ENCODE data around the gene SH3RF1.

Gene SH3RF1

GRCh38 chr4:169212981-169213380 is 57.8 kb downstream of the SH3RF1 start:
- TF ChIP-seq CTCF (conservative IDR thresholded peaks at IDR 0.05; ENCODE audit: low read depth, low read length) = no peak
- no peak overlapping the region for H3K27ac ChIP-seq

GRCh38 chr4:169210504-169211118 is 60.1 kb downstream of the SH3RF1 start:
- Histone ChIP-seq H3K27me3 (ENCODE audit: insufficient read depth, low read depth) (no peaks in the 10 kb centered on the region), H3K79me2 (ENCODE audit: insufficient read depth, low read depth) (no peaks in the 10 kb centered on the region), H4K20me1 (ENCODE audit: insufficient read depth) (no peaks in the 10 kb centered on the region), H3K9ac (no peak overlapping the region), H3K27ac (no peak overlapping the region), H2AFZ (ENCODE audit: low read depth) (no peak overlapping the region), H3K4me1 (ENCODE audit: low read depth, poor library complexity, severe bottlenecking) (peaks cover 4% of the 10 kb centered on the region), H3K36me3 (ENCODE audit: insufficient read depth) (no peaks in the 10 kb centered on the region), H3K4me3 (IDR thresholded peaks at IDR 0.05; ENCODE audit: insufficient read depth, low read depth, low read length) (no peak overlapping the region), H3K4me2 (no peak overlapping the region)
- no peak for TF ChIP-seq CTCF (conservative IDR thresholded peaks at IDR 0.05; ENCODE audit: low read depth, low read length)

More at GRCh38 chr4:169212981-169213380, 57.8 kb downstream of the SH3RF1 start:
- Histone ChIP-seq H2AFZ (ENCODE audit: low read depth) (no peak overlapping the region), H3K27me3 (ENCODE audit: insufficient read depth, low read depth) (no peaks in the 10 kb centered on the region), H3K4me1 (ENCODE audit: low read depth, poor library complexity, severe bottlenecking) (peaks cover 4% of the 10 kb centered on the region), H3K79me2 (ENCODE audit: insufficient read depth, low read depth) (no peaks in the 10 kb centered on the region), H3K36me3 (ENCODE audit: insufficient read depth) (no peaks in the 10 kb centered on the region), H4K20me1 (ENCODE audit: insufficient read depth) (no peaks in the 10 kb centered on the region), H3K4me2 (no peak overlapping the region), H3K9ac (no peak overlapping the region), H3K4me3 (IDR thresholded peaks at IDR 0.05; ENCODE audit: insufficient read depth, low read depth, low read length) (no peak overlapping the region)

- Histone ChIP-seq H3K36me3 (ENCODE audit: insufficient read depth) (no peaks in the 10 kb centered on the region), H3K4me2 (no peak overlapping the region), H2AFZ (ENCODE audit: low read depth) (no peak overlapping the region), H3K4me3 (IDR thresholded peaks at IDR 0.05; ENCODE audit: insufficient read depth, low read depth, low read length) (no peak overlapping the region), H3K4me1 (ENCODE audit: low read depth, poor library complexity, severe bottlenecking) (peaks cover 4% of the 10 kb centered on the region), H3K79me2 (ENCODE audit: insufficient read depth, low read depth) (no peaks in the 10 kb centered on the region), H3K9ac (no peak overlapping the region), H4K20me1 (ENCODE audit: insufficient read depth) (no peaks in the 10 kb centered on the region), H3K27me3 (ENCODE audit: insufficient read depth, low read depth) (no peaks in the 10 kb centered on the region), H3K27ac (no peak overlapping the region)
- no peak for TF ChIP-seq CTCF (conservative IDR thresholded peaks at IDR 0.05; ENCODE audit: low read depth, low read length)
Observed at GRCh38 chr4:169209388-169209883, 61.3 kb downstream of the SH3RF1 start.

- Histone ChIP-seq H4K20me1 (ENCODE audit: insufficient read depth) (no peaks in the 10 kb centered on the region), H2AFZ (ENCODE audit: low read depth) (no peak overlapping the region), H3K27me3 (ENCODE audit: insufficient read depth, low read depth) (no peaks in the 10 kb centered on the region), H3K36me3 (ENCODE audit: insufficient read depth) (no peaks in the 10 kb centered on the region), H3K4me2 (no peak overlapping the region), H3K9ac (no peak overlapping the region), H3K4me3 (IDR thresholded peaks at IDR 0.05; ENCODE audit: insufficient read depth, low read depth, low read length) (no peak overlapping the region), H3K27ac (no peak overlapping the region), H3K79me2 (ENCODE audit: insufficient read depth, low read depth) (no peaks in the 10 kb centered on the region), H3K4me1 (ENCODE audit: low read depth, poor library complexity, severe bottlenecking) (peaks cover 4% of the 10 kb centered on the region)
- TF ChIP-seq CTCF (conservative IDR thresholded peaks at IDR 0.05; ENCODE audit: low read depth, low read length) = no peak
Observed at GRCh38 chr4:169208516-169208915, 62.2 kb downstream of the SH3RF1 start.
